AG09319 (cell line): Measurements from ENCODE around the gene GLRX2.

Experiments
- DNase-seq: peaks from one replicate; pipeline ENCODE4 v3.0.0-alpha.2; 2010; ENCODE audit warnings: low read depth; ENCODE audit errors: extremely low read depth
- CTCF ChIP-seq: IDR thresholded peaks from 2 replicates; pipeline ENCODE4 v1.5.1; 2011; ENCODE audit warnings: low read depth, mild to moderate bottlenecking, inconsistent platforms, low read length, moderate library complexity

Gene GLRX2

DNA sequence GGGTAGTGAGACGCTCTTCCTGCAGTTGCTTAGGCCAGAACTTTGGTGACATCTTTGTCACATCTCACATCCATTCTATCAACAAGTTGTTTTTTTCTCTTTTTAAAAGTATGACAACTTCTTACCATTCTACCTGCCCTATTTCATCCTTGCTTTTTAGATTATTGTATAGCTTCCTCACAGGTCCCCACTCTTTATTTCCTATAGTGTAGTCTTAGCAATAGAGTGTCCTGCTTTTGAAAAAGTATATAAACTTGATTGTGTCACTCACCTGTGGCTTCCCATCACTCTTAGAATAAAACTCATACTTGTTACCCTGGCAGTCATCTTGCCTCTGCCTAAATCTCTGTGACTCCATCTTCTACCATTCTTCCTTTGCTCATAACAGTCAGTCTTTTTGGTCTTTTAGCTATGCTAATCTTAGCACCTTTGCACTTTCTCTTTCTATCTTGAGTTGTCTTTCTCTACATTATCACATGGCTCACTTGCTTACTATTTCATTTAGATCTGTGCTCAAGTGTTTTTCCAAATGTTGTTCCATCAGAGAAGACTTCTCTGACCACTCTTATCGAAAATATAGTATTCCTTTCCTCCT, 26.1 kb upstream of the GLRX2 start:
- no peak for TF ChIP-seq CTCF
- no peak for DNase-seq

DNA sequence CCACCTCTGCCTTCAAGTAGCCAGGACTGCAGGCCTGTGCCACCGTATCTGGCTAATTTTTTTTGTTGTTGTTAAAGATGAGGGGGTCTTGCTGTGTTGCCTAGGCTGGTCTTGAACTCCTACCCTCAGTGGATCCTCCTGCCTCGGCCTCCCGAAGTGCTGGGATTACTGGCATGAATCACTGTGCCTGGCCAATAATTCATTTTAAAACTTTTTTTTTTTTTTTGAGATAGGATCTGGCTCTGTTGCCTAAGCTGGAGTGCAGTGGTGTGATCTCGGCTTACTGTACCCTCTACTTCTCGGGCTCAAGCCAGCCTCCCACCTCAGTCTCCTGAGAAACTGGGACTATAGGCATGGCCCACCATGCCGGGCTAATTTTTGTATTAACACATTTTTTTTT, 20.2 kb upstream of the GLRX2 start:
- no peak for DNase-seq
- no peak for TF ChIP-seq CTCF

- no peak for TF ChIP-seq CTCF
Measured at GRCh38 chr1:193123751-193124150, 18.5 kb upstream of the GLRX2 start.

GRCh38 chr1:193121616-193122593, 16.7 kb upstream of the GLRX2 start, which contains the start of gene CDC73:
Gene CDC73, plus strand, starts transcription at chr1:193122031. Its CDS starts 170 bp downstream, at chr1:193122201.
- peak; percentile 79 for TF ChIP-seq CTCF
- DNase-seq, result peak; percentile 93

More at GRCh38 chr1:193123751-193124150, 18.5 kb upstream of the GLRX2 start:
- DNase-seq, result no peak

DNA sequence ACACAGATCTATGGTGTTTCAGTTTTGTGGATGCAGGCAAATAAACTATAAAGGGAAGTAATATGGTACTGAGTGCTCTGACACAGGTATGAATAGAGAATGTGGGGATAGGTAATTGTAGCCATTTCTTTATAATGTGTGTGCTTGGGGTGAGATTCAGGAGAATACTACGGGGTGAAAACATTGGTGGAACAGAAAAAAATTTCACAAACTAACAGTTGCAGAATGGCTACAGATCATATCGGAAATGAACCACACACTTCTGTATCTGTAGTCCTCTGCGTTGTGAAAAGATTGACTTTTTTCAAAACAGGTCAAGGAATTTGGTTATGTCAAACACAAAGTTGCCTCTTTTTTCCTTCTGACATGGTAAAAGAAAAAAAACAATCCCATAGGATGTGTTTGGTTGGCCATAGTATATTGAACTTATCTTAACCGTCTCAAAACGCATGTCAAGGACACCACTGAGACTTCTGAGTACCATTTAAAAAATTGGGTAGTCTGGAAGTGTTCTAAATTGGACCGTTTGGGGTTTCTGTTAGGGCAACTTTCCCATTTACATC, 15.5 kb upstream of the GLRX2 start:
- no peak for DNase-seq
- TF ChIP-seq CTCF, result no peak

- no peak for TF ChIP-seq CTCF
- DNase-seq, result no peak
Measured at GRCh38 chr1:193118803-193119730, 13.9 kb upstream of the GLRX2 start.
